DOHH2 (cell line): ENCODE data around the gene HBEGF.

Experiments
- H3F3A ChIP-seq: fragments of 200-600 bp; sonication (generic), shearing (Covaris generic); 2 replicates; pipeline ENCODE4 v1.6.0; 2016; ENCODE audit warnings: antibody characterized with exemption, mild to moderate bottlenecking; ENCODE audit not compliant: control insufficient read depth, insufficient read depth
- H3K27ac ChIP-seq: fragments of 200-600 bp; sonication (generic); 2 replicates; pipeline ENCODE4 v1.5.1; 2014; ENCODE audit warnings: low read depth, mild to moderate bottlenecking, low read length, moderate library complexity
- H3K27me3 ChIP-seq: fragments of 200-600 bp; sonication (generic); 2 replicates; pipeline ENCODE4 v1.6.1; 2014; ENCODE audit warnings: mild to moderate bottlenecking, low read length, mixed read lengths; ENCODE audit not compliant: control insufficient read depth
- H3K36me3 ChIP-seq: fragments of 200-600 bp; sonication (generic); 2 replicates; pipeline ENCODE4 v1.6.1; 2014; ENCODE audit warnings: mild to moderate bottlenecking, low read length, moderate library complexity, mixed read lengths; ENCODE audit not compliant: control insufficient read depth
- H3K4me1 ChIP-seq: fragments of 200-600 bp; sonication (generic); 2 replicates; pipeline ENCODE4 v1.6.1; 2014; ENCODE audit warnings: mild to moderate bottlenecking, low read length, mixed read lengths; ENCODE audit not compliant: control insufficient read depth
- H3K4me2 ChIP-seq: fragments of 200-600 bp; sonication (generic); 2 replicates; pipeline ENCODE4 v1.6.0; 2014; ENCODE audit warnings: mild to moderate bottlenecking, low read length, moderate library complexity
- H3K4me3 ChIP-seq: fragments of 200-600 bp; sonication (generic); 2 replicates; pipeline ENCODE4 v1.5.1; 2014; ENCODE audit warnings: mild to moderate bottlenecking, low read length, mixed read lengths
- H3K79me2 ChIP-seq: fragments of 200-600 bp; sonication (generic); 2 replicates; pipeline ENCODE4 v1.6.1; 2014; ENCODE audit warnings: mild to moderate bottlenecking, low read length, mixed read lengths; ENCODE audit not compliant: control insufficient read depth
- H3K9me2 ChIP-seq: fragments of 200-600 bp; sonication (generic); replicated peaks from 2 replicates; pipeline ENCODE4 v1.6.1; 2014; ENCODE audit warnings: mild to moderate bottlenecking, low read length, mixed read lengths; ENCODE audit not compliant: control insufficient read depth
- H3K9me3 ChIP-seq: fragments of 200-600 bp; sonication (generic); 2 replicates; pipeline ENCODE4 v1.6.1; 2014; ENCODE audit warnings: antibody characterized with exemption, low read length, mixed read lengths; ENCODE audit not compliant: control insufficient read depth, insufficient read depth
- H4K20me1 ChIP-seq: fragments of 200-600 bp; sonication (generic); 2 replicates; pipeline ENCODE4 v1.6.0; 2014; ENCODE audit warnings: low read depth, mild to moderate bottlenecking, antibody characterized with exemption, low read length, moderate library complexity; ENCODE audit not compliant: control insufficient read depth, insufficient read depth
- EZH2phosphoT487 ChIP-seq: fragments of 200-600 bp; sonication (generic); IDR thresholded peaks from 2 replicates; pipeline ENCODE4 v1.6.1; 2017; ENCODE audit warnings: borderline replicate concordance, mild to moderate bottlenecking, antibody characterized with exemption, low read length, moderate library complexity, mixed read lengths
- TF ChIP-seq, protein P1 (sequence below): fragments of 200-600 bp; sonication (generic); IDR thresholded peaks from one replicate; pipeline ENCODE4 v1.5.1; 2014; ENCODE audit warnings: antibody characterized with exemption, mild to moderate bottlenecking, low read depth, low read length; ENCODE audit not compliant: poor library complexity, severe bottlenecking

The HBEGF gene

DNA sequence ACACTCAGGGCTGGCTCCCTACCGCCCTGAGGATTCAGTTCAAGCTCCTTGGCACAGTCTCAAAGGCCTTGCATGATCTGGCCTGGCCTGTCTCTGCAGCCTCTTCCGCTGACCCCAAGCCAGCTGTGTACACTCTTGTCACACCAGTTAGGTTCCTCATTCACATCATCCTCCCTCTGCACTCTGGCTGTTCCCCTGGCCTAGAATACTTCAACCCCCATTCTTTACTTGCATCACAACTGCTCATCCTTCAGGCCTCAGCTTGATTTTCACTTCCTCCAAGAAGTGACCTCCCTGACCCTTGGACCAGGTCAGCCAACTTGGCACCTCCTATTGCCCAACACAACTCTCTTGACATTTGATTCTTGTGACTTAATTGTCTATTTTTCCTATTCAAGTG is 24.6 kb downstream of the HBEGF start:
- Histone ChIP-seq H3K9me2 (no peaks in the 10 kb centered on the region), H3K27ac (no peak overlapping the region), H3K9me3 (no peaks in the 10 kb centered on the region), H3K4me2 (no peak overlapping the region), H4K20me1 (no peaks in the 10 kb centered on the region), H3K4me3 (no peak overlapping the region), H3K27me3 (peaks cover 3% of the 10 kb centered on the region; the same call in 1 of the 2 replicates), H3K79me2 (no peaks in the 10 kb centered on the region), H3K4me1 (no peaks in the 10 kb centered on the region), H3F3A (no peaks in the 10 kb centered on the region), H3K36me3 (no peaks in the 10 kb centered on the region)
- TF ChIP-seq, protein P1, sequence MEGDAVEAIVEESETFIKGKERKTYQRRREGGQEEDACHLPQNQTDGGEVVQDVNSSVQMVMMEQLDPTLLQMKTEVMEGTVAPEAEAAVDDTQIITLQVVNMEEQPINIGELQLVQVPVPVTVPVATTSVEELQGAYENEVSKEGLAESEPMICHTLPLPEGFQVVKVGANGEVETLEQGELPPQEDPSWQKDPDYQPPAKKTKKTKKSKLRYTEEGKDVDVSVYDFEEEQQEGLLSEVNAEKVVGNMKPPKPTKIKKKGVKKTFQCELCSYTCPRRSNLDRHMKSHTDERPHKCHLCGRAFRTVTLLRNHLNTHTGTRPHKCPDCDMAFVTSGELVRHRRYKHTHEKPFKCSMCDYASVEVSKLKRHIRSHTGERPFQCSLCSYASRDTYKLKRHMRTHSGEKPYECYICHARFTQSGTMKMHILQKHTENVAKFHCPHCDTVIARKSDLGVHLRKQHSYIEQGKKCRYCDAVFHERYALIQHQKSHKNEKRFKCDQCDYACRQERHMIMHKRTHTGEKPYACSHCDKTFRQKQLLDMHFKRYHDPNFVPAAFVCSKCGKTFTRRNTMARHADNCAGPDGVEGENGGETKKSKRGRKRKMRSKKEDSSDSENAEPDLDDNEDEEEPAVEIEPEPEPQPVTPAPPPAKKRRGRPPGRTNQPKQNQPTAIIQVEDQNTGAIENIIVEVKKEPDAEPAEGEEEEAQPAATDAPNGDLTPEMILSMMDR, result no peak
- TF ChIP-seq EZH2phosphoT487, result no peak

DNA sequence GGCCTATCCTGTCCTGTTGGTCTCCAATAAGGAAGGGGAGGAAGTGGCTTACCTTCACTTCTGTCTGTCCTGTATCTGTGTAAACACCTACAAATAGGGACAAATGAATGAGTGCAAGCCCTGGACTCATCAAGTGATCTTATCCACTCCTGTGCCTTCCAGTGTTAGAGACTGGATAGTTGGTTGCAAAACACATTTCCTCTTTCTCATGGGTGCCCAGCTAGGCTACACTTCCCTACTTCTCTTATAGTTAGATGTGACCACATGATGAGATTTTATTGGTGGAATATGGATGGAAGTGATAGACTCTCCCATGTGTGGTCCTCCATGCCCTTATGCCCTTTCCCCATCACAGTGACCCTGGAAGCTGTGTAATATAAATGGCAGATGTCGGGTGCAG is 26.6 kb downstream of the HBEGF start:
- TF ChIP-seq, protein P1, result no peak
- no peak for TF ChIP-seq EZH2phosphoT487
- H3K27me3 ChIP-seq, result no peaks in the 10 kb centered on the region
- no peak overlapping the region for H3K4me2 ChIP-seq
- H3K4me3 ChIP-seq, result no peak overlapping the region
- H3K36me3 ChIP-seq, result no peaks in the 10 kb centered on the region
- H3K4me1 ChIP-seq, result no peaks in the 10 kb centered on the region
- no peaks in the 10 kb centered on the region for H3K9me3 ChIP-seq
- H3K9me2 ChIP-seq, result no peaks in the 10 kb centered on the region
- H3K79me2 ChIP-seq, result no peaks in the 10 kb centered on the region
- no peaks in the 10 kb centered on the region for H3F3A ChIP-seq
- H3K27ac ChIP-seq, result no peak overlapping the region
- no peaks in the 10 kb centered on the region for H4K20me1 ChIP-seq

GRCh38 chr5:140318792-140319191 is 27.6 kb downstream of the HBEGF start:
- Histone ChIP-seq H3K4me1 (no peaks in the 10 kb centered on the region), H3K9me3 (no peaks in the 10 kb centered on the region), H3K9me2 (no peaks in the 10 kb centered on the region), H4K20me1 (no peaks in the 10 kb centered on the region), H3F3A (no peaks in the 10 kb centered on the region), H3K4me3 (no peak overlapping the region), H3K79me2 (no peaks in the 10 kb centered on the region), H3K27me3 (no peaks in the 10 kb centered on the region), H3K27ac (no peak overlapping the region), H3K36me3 (no peaks in the 10 kb centered on the region), H3K4me2 (no peak overlapping the region)
- TF ChIP-seq, protein P1, result no peak
- no peak for TF ChIP-seq EZH2phosphoT487

DNA sequence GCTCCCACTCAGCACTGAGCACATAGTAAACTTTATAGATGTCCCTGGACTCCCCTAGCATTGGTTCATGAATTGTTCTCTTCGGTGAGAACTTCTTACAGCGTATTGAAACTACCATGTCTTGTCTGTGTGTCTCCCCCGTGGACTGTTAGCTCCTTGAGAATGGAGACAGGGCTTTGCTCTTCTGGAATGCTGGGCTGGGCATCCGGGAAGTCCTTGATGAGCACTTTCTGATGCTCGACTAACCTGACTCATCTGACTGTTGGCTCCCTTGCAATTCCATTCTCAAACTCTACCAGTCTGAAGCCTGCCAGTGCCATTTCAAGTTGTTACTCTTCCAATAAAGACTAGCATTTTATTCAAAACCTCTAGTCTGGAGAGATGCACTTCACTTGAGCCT is 28.5 kb downstream of the HBEGF start:
- Histone ChIP-seq H3K9me3 (no peaks in the 10 kb centered on the region), H3F3A (no peaks in the 10 kb centered on the region), H3K79me2 (no peaks in the 10 kb centered on the region), H3K27ac (no peak overlapping the region), H3K9me2 (no peaks in the 10 kb centered on the region), H4K20me1 (no peaks in the 10 kb centered on the region), H3K4me1 (no peaks in the 10 kb centered on the region), H3K36me3 (no peaks in the 10 kb centered on the region), H3K27me3 (no peaks in the 10 kb centered on the region), H3K4me2 (no peak overlapping the region), H3K4me3 (no peak overlapping the region)
- TF ChIP-seq, protein P1, result no peak
- no peak for TF ChIP-seq EZH2phosphoT487
